Smooth muscle cell (in vitro differentiated cells): Measurements from ENCODE around the gene MYO5A. TPM values are rescaled to one million over a fixed set of nuclear protein-coding genes. Genes with fewer than 3 reads are reported as not detected.

Source experiments
- DNase-seq: peaks from one replicate; lab custom pipeline; 2025; ENCODE audit not compliant: unreplicated experiment; lab: John Stamatoyannopoulos, UW
- H2AFZ ChIP-seq: fragments of 200-600 bp; sonication (generic); 2 replicates; pipeline ENCODE4 v1.6.0; 2016; ENCODE audit warnings: antibody characterized with exemption, low read depth, mild to moderate bottlenecking
- H3F3A ChIP-seq: fragments of 200-600 bp; sonication (generic); 2 replicates; pipeline ENCODE4 v1.6.0; 2017; ENCODE audit warnings: antibody characterized with exemption, low read depth
- H3K27ac ChIP-seq: fragments of 200-600 bp; sonication (generic); 2 replicates; pipeline ENCODE4 v1.5.1; 2016; ENCODE audit warnings: low read depth, mild to moderate bottlenecking
- H3K27me3 ChIP-seq: fragments of 200-600 bp; sonication (generic); 2 replicates; pipeline ENCODE4 v1.6.1; 2016; ENCODE audit warnings: low read depth, mild to moderate bottlenecking
- H3K36me3 ChIP-seq: fragments of 200-600 bp; sonication (generic); 2 replicates; pipeline ENCODE4 v1.5.1; 2016; ENCODE audit warnings: low read depth
- H3K4me1 ChIP-seq: fragments of 200-600 bp; sonication (generic); 2 replicates; pipeline ENCODE4 v1.5.1; 2016; ENCODE audit warnings: low read depth
- H3K4me2 ChIP-seq: fragments of 200-600 bp; sonication (generic); 2 replicates; pipeline ENCODE4 v1.6.0; 2016; ENCODE audit warnings: mild to moderate bottlenecking
- H3K4me3 ChIP-seq: fragments of 200-600 bp; sonication (generic); 2 replicates; pipeline ENCODE4 v1.5.1; 2016; ENCODE audit warnings: mild to moderate bottlenecking
- H3K79me2 ChIP-seq: fragments of 200-600 bp; sonication (generic); 2 replicates; pipeline ENCODE4 v1.6.0; 2016; ENCODE audit warnings: low read depth, mild to moderate bottlenecking
- H3K9ac ChIP-seq: fragments of 200-600 bp; sonication (generic); 2 replicates; pipeline ENCODE4 v1.6.0; 2016; ENCODE audit warnings: low read depth
- H3K9me3 ChIP-seq: fragments of 200-600 bp; sonication (generic); replicated peaks from 2 replicates; pipeline ENCODE4 v1.5.1; 2016; ENCODE audit warnings: low read depth
- H4K20me1 ChIP-seq: fragments of 200-600 bp; sonication (generic); 2 replicates; pipeline ENCODE4 v1.6.0; 2016; ENCODE audit warnings: low read depth
- CTCF ChIP-seq: fragments of 200-600 bp; sonication (generic); IDR thresholded peaks from 2 replicates; pipeline ENCODE4 v1.5.1; 2017; ENCODE audit warnings: borderline replicate concordance, mild to moderate bottlenecking, antibody characterized with exemption; ENCODE audit not compliant: insufficient read depth, poor library complexity, severe bottlenecking
- WGBS: methylation state at CpG from one replicate; pipeline ENCODE4 v1.1.7; 2016; ENCODE audit warnings: low lambda C conversion rate; 5-methylcytosine and 5-hydroxymethylcytosine counted together
- polyA plus RNA-seq: library from polyadenylated mRNA; unstranded; fragments of >200 nt; fragmentation: Nextera tagmentation; extraction: Ambion mirVana; gene quantifications from 2 replicates; pipeline ENCODE4 v1.2.1, GENCODE V29; 2016
- total RNA-seq: library from RNA; depleted of rRNA; stranded (reverse); fragments of >200 nt; gene quantifications from 2 replicates; pipeline ENCODE4 v1.2.3, GENCODE V29; 2014

Gene MYO5A
- total and polyA plus RNA-seq, 2 experiments from 2014 or later, result 29.4 to 68.8 TPM

GRCh38 chr15:52428297-52428696 lies 100.4 kb downstream of the MYO5A start:
- Histone ChIP-seq H3K4me2 (peak overlapping the region; percentile 84), H4K20me1 (peaks cover 24% of the 10 kb centered on the region), H3K9me3 (no peaks in the 10 kb centered on the region), H3K4me3 (no peak overlapping the region), H3K79me2 (peaks cover 13% of the 10 kb centered on the region), H3F3A (peaks cover 23% of the 10 kb centered on the region), H3K9ac (no peak overlapping the region), H2AFZ (no peak overlapping the region), H3K27me3 (no peaks in the 10 kb centered on the region), H3K36me3 (no peaks in the 10 kb centered on the region), H3K4me1 (peaks cover 15% of the 10 kb centered on the region), H3K27ac (peak overlapping the region; percentile 76)
- WGBS, result 27% methylated on average over 4 of the region's 4 CpGs
- TF ChIP-seq CTCF, result no peak
- DNase-seq, result no peak

DNA sequence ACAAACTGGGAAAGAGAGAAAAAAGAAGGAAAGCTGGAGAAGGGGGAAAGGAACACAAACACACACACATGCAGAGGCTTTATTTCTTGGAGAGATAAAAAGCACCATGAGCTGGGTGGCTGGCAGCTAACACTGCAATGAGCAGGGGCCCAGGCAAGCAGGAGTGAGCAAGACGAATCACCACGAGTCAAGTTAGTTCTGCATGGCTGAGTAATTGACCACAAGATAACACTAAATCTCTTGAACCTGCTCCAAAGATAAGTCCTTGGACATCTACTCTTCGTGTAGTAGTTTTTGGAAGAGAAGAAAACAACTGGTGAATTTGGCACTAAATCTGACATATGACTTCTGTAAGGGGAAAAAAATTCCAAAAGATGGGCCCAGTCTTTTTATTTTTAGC lies 100.9 kb downstream of the MYO5A start:
- WGBS, result 9% methylated on average over 3 of the region's 3 CpGs
- H4K20me1 ChIP-seq, result peaks cover 24% of the 10 kb centered on the region
- DNase-seq, result no peak
- no peak overlapping the region for H2AFZ ChIP-seq
- peak overlapping the region; percentile 20 for H3K4me3 ChIP-seq
- H3K4me1 ChIP-seq, result peaks cover 15% of the 10 kb centered on the region
- no peaks in the 10 kb centered on the region for H3K36me3 ChIP-seq
- H3K27ac ChIP-seq, result peak overlapping the region; percentile 76
- H3K27me3 ChIP-seq, result no peaks in the 10 kb centered on the region
- H3K4me2 ChIP-seq, result peak overlapping the region; percentile 84
- H3F3A ChIP-seq, result peaks cover 23% of the 10 kb centered on the region
- TF ChIP-seq CTCF, result no peak
- peaks cover 10% of the 10 kb centered on the region for H3K79me2 ChIP-seq
- H3K9ac ChIP-seq, result no peak overlapping the region
- H3K9me3 ChIP-seq, result no peaks in the 10 kb centered on the region

GRCh38 chr15:52424856-52425431 lies 103.7 kb downstream of the MYO5A start:
- Histone ChIP-seq H4K20me1 (peaks cover 21% of the 10 kb centered on the region), H3K4me2 (no peak overlapping the region), H3K27me3 (no peaks in the 10 kb centered on the region), H3K27ac (no peak overlapping the region), H3K9ac (no peak overlapping the region), H3K9me3 (no peaks in the 10 kb centered on the region), H3F3A (peaks cover 23% of the 10 kb centered on the region), H2AFZ (no peak overlapping the region), H3K4me1 (peaks cover 15% of the 10 kb centered on the region), H3K36me3 (no peaks in the 10 kb centered on the region), H3K79me2 (peaks cover 9% of the 10 kb centered on the region), H3K4me3 (no peak overlapping the region)
- DNase-seq, result no peak
- WGBS, result 82% methylated on average over 2 of the region's 2 CpGs
- TF ChIP-seq CTCF, result no peak

DNA sequence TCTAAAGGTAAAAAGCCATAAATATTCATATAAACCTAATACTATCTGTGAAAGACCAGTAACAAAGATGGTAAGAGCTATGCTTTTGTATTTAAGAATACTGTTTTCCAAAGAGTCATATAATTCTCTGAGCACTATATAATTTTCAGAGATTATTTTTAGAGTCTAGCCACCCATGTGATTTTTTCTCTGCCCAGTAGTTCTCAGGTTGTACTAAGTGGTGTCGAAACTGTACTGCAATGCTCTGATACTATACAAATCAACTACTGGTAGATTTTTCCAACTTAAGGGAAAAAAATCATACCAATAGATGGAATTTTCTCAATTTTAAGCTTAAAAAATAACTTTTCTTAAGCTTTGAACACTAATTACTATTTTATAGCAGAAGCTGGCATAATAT lies 104.8 kb downstream of the MYO5A start:
- no peaks in the 10 kb centered on the region for H3K9me3 ChIP-seq
- TF ChIP-seq CTCF, result no peak
- H3K36me3 ChIP-seq, result no peaks in the 10 kb centered on the region
- peaks cover 20% of the 10 kb centered on the region for H4K20me1 ChIP-seq
- no peak for DNase-seq
- H3K4me3 ChIP-seq, result no peak overlapping the region
- peaks cover 15% of the 10 kb centered on the region for H3K4me1 ChIP-seq
- H2AFZ ChIP-seq, result no peak overlapping the region
- WGBS, result 92% methylated on average over 1 of the region's 1 CpG
- H3K27me3 ChIP-seq, result no peaks in the 10 kb centered on the region
- peak overlapping the region; percentile 7 for H3K27ac ChIP-seq
- no peak overlapping the region for H3K4me2 ChIP-seq
- H3F3A ChIP-seq, result peaks cover 21% of the 10 kb centered on the region
- H3K9ac ChIP-seq, result no peak overlapping the region
- H3K79me2 ChIP-seq, result peaks cover 9% of the 10 kb centered on the region
